Mucosa of descending colon (tissue), 3 donors: Measurements from ENCODE around the gene CADPS. TPM values are rescaled to one million over a fixed set of nuclear protein-coding genes. Genes with fewer than 3 reads are reported as not detected.

Source experiments
- ATAC-seq: fragments of 200-7000 bp; cut with Tn5 transposase; one replicate; pipeline ENCODE4 v1.9.1; 2020; ENCODE audit warnings: mild to moderate bottlenecking, moderate library complexity
- DNase-seq, 3 donors: peaks; one replicate each; pipeline ENCODE4 v3.0.0-alpha.2; 2020
- H3K36me3 ChIP-seq: fragments of 200-600 bp; one replicate; pipeline ENCODE4 v1.8.0; 2021; ENCODE audit warnings: low read depth, mild to moderate bottlenecking
- H3K4me1 ChIP-seq: fragments of 200-600 bp; one replicate; pipeline ENCODE4 v1.8.0; 2021; ENCODE audit warnings: low read depth, mild to moderate bottlenecking
- H3K4me3 ChIP-seq: fragments of 200-600 bp; one replicate; pipeline ENCODE4 v1.8.0; 2021; ENCODE audit warnings: mild to moderate bottlenecking
- H3K9me3 ChIP-seq: fragments of 200-600 bp; one replicate; pipeline ENCODE4 v1.8.0; 2021; ENCODE audit warnings: mild to moderate bottlenecking
- intact Hi-C, 2 donors: fragments of 100-400 bp; cut with DNase I in 1 of 2; cut with micrococcal nuclease in 1 of 2; formaldehyde crosslinking; loops; one replicate each; pipeline versions ENCODE4 v1.11.0 to v1.11.1; 2022; cut with DNase I, micrococcal nuclease
- total RNA-seq, 3 donors: library from RNA; stranded (reverse); fragmentation: NEBNext Ultra II Directional in 2 of 3; extraction: Animal tissue kit (Norgen Biotek cat#: 25700) in 2 of 3; gene quantifications; one replicate each; pipeline versions ENCODE4 v1.2.1 to v1.2.4, GENCODE V29; 2021 to 2023
- TF ChIP-seq, protein P1 (sequence below): fragments of 200-600 bp; IDR thresholded peaks from one replicate; pipeline ENCODE4 v1.8.0; 2022; ENCODE audit warnings: antibody characterized with exemption, mild to moderate bottlenecking
- donor health status: DM: no; HTN: no; CAD: no; lungs with moderate emphysema.
- donor health status: DM: no; HTN: no; CAD: no.
- donor health status: DM: no; HTN: yes; CAD: no.

The CADPS gene
- total RNA-seq, 3 donors from 2014 or later = 3.7 to 6.2 (median 6.1) TPM

GRCh38 chr3:62600033-62600432 is 275.2 kb downstream of the CADPS start:
- H3K36me3 ChIP-seq = no peaks in the 10 kb centered on the region
- no peak for ATAC-seq
- intact Hi-C loops = no loop called here
- TF ChIP-seq, protein P1, sequence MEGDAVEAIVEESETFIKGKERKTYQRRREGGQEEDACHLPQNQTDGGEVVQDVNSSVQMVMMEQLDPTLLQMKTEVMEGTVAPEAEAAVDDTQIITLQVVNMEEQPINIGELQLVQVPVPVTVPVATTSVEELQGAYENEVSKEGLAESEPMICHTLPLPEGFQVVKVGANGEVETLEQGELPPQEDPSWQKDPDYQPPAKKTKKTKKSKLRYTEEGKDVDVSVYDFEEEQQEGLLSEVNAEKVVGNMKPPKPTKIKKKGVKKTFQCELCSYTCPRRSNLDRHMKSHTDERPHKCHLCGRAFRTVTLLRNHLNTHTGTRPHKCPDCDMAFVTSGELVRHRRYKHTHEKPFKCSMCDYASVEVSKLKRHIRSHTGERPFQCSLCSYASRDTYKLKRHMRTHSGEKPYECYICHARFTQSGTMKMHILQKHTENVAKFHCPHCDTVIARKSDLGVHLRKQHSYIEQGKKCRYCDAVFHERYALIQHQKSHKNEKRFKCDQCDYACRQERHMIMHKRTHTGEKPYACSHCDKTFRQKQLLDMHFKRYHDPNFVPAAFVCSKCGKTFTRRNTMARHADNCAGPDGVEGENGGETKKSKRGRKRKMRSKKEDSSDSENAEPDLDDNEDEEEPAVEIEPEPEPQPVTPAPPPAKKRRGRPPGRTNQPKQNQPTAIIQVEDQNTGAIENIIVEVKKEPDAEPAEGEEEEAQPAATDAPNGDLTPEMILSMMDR = no peak
- no peak for DNase-seq
- H3K4me1 ChIP-seq = no peaks in the 10 kb centered on the region
- H3K4me3 ChIP-seq = no peak overlapping the region
- no peaks in the 10 kb centered on the region for H3K9me3 ChIP-seq

DNA sequence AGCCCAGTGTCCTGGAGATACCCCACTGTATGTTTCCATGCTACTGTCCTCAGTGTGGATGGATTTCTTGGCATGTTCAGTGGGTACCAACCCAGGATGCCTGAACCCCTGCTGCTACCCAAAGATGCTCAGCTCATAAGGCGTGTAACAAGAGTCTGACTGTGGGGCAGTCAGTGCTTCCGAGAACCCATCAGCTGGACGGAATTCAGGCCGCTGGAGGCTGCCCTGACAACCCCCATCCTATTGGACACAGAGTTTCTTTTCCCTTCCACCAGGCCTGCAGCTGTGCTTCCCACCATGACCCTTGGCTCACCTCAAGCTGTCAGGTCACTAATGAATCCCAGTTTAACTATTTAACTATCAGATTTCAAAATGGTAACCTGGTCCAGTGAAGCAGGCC is 277.7 kb downstream of the CADPS start:
- Histone ChIP-seq H3K36me3 (no peaks in the 10 kb centered on the region), H3K4me1 (no peaks in the 10 kb centered on the region), H3K4me3 (no peak overlapping the region), H3K9me3 (no peaks in the 10 kb centered on the region)
- TF ChIP-seq, protein P1 = no peak
- ATAC-seq (no peak), DNase-seq (no peak)
- intact Hi-C loops = no loop called here

DNA sequence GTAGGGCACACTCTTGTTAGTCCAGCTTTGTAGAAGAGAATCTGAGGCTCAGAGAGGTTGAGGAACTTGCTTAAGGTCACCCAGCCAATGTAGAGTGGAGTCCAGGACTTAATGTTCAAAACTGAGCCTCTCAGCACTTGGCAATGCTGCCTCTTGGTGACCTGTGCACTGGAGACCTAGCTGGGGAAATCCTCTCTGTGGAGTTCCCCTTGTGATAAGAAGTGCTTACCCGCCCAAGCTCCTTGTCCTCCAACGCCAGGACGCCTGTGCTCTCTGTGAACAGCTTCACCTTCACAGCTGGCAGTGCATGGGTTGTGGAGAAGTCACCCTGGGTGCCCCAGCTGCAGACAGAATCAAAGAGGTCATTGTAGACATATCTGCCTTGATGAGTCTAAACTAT is 282.8 kb downstream of the CADPS start:
- DNase-seq = no peak
- no peaks in the 10 kb centered on the region for H3K36me3 ChIP-seq
- intact Hi-C loops = no loop called here
- TF ChIP-seq, protein P1 = no peak
- no peaks in the 10 kb centered on the region for H3K9me3 ChIP-seq
- no peak overlapping the region for H3K4me3 ChIP-seq
- ATAC-seq = no peak
- no peaks in the 10 kb centered on the region for H3K4me1 ChIP-seq

DNA sequence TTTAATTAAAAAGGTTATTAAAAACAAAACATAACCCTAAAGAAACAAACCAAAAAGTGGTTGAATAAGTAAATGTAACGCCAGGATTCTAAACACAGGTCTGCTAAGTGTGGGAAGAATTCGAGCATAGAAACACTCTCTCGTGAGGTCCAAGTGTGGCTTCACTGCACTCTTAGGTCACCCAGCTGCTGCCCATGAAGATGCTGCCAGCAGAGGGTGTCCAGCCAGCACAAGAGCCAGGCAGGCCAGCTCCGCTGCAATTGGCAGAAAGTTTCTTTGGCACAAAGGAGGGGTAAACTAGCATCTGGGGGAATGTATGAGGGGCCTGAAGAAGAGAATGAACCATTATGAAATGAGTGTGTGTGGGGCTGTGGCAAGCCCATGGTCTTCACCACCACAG is 286.1 kb downstream of the CADPS start:
- intact Hi-C loops = no loop called here
- no peak for ATAC-seq
- TF ChIP-seq, protein P1 = no peak
- no peak overlapping the region for H3K4me3 ChIP-seq
- H3K36me3 ChIP-seq = no peaks in the 10 kb centered on the region
- DNase-seq = no peak
- no peaks in the 10 kb centered on the region for H3K4me1 ChIP-seq
- H3K9me3 ChIP-seq = no peaks in the 10 kb centered on the region

- Histone ChIP-seq H3K36me3 (no peaks in the 10 kb centered on the region), H3K4me3 (no peak overlapping the region), H3K4me1 (no peaks in the 10 kb centered on the region), H3K9me3 (no peaks in the 10 kb centered on the region)
- intact Hi-C loops = no loop called here
- ATAC-seq (no peak), DNase-seq (no peak)
- TF ChIP-seq, protein P1 = no peak
These were observed 287.6 kb downstream of the CADPS start for GRCh38 chr3:62587579-62588031.

GRCh38 chr3:62587169-62587568 is 288.0 kb downstream of the CADPS start:
- Histone ChIP-seq H3K9me3 (no peaks in the 10 kb centered on the region), H3K4me3 (no peak overlapping the region), H3K36me3 (no peaks in the 10 kb centered on the region), H3K4me1 (no peaks in the 10 kb centered on the region)
- TF ChIP-seq, protein P1 = no peak
- intact Hi-C loops = no loop called here
- DNase-seq (no peak), ATAC-seq (no peak)
